ENCODE results near the gene TMIE. TPM values are rescaled to one million over a fixed set of nuclear protein-coding genes. Genes with fewer than 3 reads are reported as not detected.
A peak's percentile ranks its signal among the peaks of the same experiment; 100 is the strongest.

The TMIE gene
- total and polyA plus RNA-seq, 10 of the 15 experiments (the other 5 are each of a cell fraction or from before 2014, with no cell fraction given): not detected

DNA sequence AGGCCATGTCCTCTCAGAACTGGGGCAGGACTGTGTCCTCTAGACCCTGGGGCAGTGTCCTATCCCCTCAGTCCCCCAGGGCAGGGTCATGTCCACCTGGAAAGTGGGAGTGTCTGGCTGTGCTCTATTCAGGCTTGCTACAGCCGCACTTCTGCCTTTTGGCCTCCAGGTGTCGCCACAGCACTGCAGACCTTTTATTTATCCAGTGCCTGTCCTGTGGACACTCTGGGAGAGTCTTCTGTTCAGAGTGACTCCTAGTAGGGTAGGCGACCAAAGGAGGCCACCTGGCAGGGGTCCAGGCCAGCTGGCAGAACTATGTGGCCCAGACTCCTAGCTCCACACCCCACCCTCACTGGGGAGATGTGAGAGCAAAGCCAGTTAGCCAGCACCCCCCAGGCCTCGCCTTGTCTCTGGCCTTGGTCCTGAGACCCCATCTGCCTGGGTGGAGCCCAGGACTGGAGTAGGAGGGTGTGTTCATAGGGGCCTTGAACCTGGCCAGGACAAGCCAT is 3.9 kb downstream of the TMIE start (continued):
- TF ChIP-seq, protein P1, sequence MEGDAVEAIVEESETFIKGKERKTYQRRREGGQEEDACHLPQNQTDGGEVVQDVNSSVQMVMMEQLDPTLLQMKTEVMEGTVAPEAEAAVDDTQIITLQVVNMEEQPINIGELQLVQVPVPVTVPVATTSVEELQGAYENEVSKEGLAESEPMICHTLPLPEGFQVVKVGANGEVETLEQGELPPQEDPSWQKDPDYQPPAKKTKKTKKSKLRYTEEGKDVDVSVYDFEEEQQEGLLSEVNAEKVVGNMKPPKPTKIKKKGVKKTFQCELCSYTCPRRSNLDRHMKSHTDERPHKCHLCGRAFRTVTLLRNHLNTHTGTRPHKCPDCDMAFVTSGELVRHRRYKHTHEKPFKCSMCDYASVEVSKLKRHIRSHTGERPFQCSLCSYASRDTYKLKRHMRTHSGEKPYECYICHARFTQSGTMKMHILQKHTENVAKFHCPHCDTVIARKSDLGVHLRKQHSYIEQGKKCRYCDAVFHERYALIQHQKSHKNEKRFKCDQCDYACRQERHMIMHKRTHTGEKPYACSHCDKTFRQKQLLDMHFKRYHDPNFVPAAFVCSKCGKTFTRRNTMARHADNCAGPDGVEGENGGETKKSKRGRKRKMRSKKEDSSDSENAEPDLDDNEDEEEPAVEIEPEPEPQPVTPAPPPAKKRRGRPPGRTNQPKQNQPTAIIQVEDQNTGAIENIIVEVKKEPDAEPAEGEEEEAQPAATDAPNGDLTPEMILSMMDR (IDR thresholded peaks at IDR 0.05 in 2 of 3, conservative IDR thresholded peaks at IDR 0.05 in 1 of 3; ENCODE audit: control insufficient read depth in 2 of 3, extremely low read depth in 1 of 3, insufficient read depth in 1 of 3, low read depth in 3 of 3, low read length in 3 of 3): peak; percentile 93 to 98 (median 95); a peak in 5 of 6 replicates
- no peak for TF ChIP-seq RFX5 (IDR thresholded peaks at IDR 0.05; ENCODE audit: low read depth, low read length)
- TF ChIP-seq, protein P2, sequence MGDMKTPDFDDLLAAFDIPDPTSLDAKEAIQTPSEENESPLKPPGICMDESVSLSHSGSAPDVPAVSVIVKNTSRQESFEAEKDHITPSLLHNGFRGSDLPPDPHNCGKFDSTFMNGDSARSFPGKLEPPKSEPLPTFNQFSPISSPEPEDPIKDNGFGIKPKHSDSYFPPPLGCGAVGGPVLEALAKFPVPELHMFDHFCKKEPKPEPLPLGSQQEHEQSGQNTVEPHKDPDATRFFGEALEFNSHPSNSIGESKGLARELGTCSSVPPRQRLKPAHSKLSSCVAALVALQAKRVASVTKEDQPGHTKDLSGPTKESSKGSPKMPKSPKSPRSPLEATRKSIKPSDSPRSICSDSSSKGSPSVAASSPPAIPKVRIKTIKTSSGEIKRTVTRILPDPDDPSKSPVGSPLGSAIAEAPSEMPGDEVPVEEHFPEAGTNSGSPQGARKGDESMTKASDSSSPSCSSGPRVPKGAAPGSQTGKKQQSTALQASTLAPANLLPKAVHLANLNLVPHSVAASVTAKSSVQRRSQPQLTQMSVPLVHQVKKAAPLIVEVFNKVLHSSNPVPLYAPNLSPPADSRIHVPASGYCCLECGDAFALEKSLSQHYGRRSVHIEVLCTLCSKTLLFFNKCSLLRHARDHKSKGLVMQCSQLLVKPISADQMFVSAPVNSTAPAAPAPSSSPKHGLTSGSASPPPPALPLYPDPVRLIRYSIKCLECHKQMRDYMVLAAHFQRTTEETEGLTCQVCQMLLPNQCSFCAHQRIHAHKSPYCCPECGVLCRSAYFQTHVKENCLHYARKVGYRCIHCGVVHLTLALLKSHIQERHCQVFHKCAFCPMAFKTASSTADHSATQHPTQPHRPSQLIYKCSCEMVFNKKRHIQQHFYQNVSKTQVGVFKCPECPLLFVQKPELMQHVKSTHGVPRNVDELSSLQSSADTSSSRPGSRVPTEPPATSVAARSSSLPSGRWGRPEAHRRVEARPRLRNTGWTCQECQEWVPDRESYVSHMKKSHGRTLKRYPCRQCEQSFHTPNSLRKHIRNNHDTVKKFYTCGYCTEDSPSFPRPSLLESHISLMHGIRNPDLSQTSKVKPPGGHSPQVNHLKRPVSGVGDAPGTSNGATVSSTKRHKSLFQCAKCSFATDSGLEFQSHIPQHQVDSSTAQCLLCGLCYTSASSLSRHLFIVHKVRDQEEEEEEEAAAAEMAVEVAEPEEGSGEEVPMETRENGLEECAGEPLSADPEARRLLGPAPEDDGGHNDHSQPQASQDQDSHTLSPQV (IDR thresholded peaks at IDR 0.05): peak; percentile 39; the same call in 1 of the 2 replicates
- TF ChIP-seq MYB (IDR thresholded peaks at IDR 0.05; ENCODE audit: borderline replicate concordance, low read depth, low read length): no peak
- TF ChIP-seq, protein P3, sequence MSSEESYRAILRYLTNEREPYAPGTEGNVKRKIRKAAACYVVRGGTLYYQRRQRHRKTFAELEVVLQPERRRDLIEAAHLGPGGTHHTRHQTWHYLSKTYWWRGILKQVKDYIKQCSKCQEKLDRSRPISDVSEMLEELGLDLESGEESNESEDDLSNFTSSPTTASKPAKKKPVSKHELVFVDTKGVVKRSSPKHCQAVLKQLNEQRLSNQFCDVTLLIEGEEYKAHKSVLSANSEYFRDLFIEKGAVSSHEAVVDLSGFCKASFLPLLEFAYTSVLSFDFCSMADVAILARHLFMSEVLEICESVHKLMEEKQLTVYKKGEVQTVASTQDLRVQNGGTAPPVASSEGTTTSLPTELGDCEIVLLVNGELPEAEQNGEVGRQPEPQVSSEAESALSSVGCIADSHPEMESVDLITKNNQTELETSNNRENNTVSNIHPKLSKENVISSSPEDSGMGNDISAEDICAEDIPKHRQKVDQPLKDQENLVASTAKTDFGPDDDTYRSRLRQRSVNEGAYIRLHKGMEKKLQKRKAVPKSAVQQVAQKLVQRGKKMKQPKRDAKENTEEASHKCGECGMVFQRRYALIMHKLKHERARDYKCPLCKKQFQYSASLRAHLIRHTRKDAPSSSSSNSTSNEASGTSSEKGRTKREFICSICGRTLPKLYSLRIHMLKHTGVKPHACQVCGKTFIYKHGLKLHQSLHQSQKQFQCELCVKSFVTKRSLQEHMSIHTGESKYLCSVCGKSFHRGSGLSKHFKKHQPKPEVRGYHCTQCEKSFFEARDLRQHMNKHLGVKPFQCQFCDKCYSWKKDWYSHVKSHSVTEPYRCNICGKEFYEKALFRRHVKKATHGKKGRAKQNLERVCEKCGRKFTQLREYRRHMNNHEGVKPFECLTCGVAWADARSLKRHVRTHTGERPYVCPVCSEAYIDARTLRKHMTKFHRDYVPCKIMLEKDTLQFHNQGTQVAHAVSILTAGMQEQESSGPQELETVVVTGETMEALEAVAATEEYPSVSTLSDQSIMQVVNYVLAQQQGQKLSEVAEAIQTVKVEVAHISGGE (CRISPR knock-in tag; IDR thresholded peaks at IDR 0.05): no peak
- TF ChIP-seq IKZF1 (conservative IDR thresholded peaks at IDR 0.05): 0 out of 2 replicates have a peak, but pooled peaks have one; percentile 11
- TF ChIP-seq MYC (IDR thresholded peaks at IDR 0.05; ENCODE audit: insufficient read depth, insufficient read length, insufficient replicate concordance, low read length, severe bottlenecking): no peak
- TF ChIP-seq SMC3 (IDR thresholded peaks at IDR 0.05; ENCODE audit: borderline replicate concordance, low read length): peak; percentile 95
- TF ChIP-seq NFXL1 (IDR thresholded peaks at IDR 0.05; ENCODE audit: borderline replicate concordance): no peak
- no peak for TF ChIP-seq SIX5 (IDR thresholded peaks at IDR 0.05; ENCODE audit: low read depth, low read length, severe bottlenecking)
- no peak for TF ChIP-seq SRF (IDR thresholded peaks at IDR 0.05; ENCODE audit: low read depth in 2 of 2, low read length in 2 of 2)
- TF ChIP-seq, protein P4, sequence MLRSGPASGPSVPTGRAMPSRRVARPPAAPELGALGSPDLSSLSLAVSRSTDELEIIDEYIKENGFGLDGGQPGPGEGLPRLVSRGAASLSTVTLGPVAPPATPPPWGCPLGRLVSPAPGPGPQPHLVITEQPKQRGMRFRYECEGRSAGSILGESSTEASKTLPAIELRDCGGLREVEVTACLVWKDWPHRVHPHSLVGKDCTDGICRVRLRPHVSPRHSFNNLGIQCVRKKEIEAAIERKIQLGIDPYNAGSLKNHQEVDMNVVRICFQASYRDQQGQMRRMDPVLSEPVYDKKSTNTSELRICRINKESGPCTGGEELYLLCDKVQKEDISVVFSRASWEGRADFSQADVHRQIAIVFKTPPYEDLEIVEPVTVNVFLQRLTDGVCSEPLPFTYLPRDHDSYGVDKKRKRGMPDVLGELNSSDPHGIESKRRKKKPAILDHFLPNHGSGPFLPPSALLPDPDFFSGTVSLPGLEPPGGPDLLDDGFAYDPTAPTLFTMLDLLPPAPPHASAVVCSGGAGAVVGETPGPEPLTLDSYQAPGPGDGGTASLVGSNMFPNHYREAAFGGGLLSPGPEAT (IDR thresholded peaks at IDR 0.05; ENCODE audit: low read depth): no peak
- TF ChIP-seq RBBP5 (conservative IDR thresholded peaks at IDR 0.05): no peak
- no peak for TF ChIP-seq SIN3A (IDR thresholded peaks at IDR 0.05; ENCODE audit: low read depth, low read length)
- 0 out of 2 replicates have a peak, but pooled peaks have one; percentile 60 for TF ChIP-seq STAT1 (conservative IDR thresholded peaks at IDR 0.05)
- TF ChIP-seq YY1 (IDR thresholded peaks at IDR 0.05; ENCODE audit: low read depth, low read length): peak; percentile 61; the same call in 1 of the 2 replicates

Measured in GM12878 (cell line).